ENCODE data around the gene TEX29. TPM values are rescaled to one million over a fixed set of nuclear protein-coding genes. Genes with fewer than 3 reads are reported as not detected.

The TEX29 gene
- total RNA-seq = 0.97 TPM
- long read RNA-seq = 0 reads

DNA sequence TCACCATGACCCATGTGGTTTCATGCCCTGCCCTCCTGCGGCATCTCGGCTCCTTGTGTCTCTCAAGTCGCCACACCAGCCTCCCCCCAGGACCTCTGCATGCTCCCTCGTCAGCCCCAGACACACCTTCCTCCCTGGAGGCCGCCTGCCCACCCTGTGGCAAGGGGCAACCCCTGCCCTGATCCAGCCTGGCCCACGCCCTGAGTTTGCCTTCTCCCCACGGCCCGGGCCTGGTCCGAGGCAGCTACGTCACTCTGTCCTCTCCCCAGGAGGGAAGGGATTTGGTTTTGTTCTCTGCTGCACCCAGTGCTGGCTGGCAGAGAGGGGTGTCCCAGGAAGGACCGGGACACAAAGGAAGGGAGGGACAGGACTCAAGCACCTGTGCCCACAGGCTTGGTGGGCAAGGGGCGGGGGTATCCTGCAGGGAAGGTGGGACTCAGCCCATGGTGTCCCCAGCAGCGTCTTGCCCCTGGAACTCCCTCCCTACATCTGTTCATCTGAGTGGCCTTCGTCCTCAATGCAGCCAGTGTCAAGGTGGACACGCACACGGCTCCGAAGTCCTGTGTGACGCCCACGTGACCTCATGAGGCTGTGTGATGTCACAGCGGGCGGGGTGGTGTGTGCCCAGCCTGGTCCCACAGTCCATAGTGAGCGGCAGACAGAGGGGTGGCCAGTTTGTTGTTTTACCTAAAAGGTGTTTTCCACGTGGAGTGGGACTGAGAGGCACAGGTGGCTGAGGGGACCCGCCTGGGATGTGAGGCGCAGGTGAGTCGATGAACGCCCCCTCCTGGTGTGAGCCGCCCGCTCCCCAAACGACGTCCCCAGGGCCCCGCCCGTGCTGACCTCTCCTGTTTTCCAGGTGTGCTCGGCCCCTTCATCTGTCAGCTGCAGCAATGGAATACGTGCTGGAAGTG is at the start of gene TEX29:
Gene TEX29 (plus strand): TSS at position 645 of the 914 bp plus-strand sequence. CDS start 249 bp downstream, at position 894.
- Histone ChIP-seq H3K27me3 (ENCODE audit: low read depth) (no peaks in the 10 kb centered on the region), H3K27ac (no peak within 1 kb of the TSS), H3K36me3 (peaks cover 8% of the 10 kb centered on the region), H3K4me1 (no peaks in the 10 kb centered on the region), H3K4me3 (no peak within 1 kb of the TSS), H3K9me3 (no peaks in the 10 kb centered on the region)
- no peak for ATAC-seq
- DNase-seq = no peak
- TF ChIP-seq, protein P1, sequence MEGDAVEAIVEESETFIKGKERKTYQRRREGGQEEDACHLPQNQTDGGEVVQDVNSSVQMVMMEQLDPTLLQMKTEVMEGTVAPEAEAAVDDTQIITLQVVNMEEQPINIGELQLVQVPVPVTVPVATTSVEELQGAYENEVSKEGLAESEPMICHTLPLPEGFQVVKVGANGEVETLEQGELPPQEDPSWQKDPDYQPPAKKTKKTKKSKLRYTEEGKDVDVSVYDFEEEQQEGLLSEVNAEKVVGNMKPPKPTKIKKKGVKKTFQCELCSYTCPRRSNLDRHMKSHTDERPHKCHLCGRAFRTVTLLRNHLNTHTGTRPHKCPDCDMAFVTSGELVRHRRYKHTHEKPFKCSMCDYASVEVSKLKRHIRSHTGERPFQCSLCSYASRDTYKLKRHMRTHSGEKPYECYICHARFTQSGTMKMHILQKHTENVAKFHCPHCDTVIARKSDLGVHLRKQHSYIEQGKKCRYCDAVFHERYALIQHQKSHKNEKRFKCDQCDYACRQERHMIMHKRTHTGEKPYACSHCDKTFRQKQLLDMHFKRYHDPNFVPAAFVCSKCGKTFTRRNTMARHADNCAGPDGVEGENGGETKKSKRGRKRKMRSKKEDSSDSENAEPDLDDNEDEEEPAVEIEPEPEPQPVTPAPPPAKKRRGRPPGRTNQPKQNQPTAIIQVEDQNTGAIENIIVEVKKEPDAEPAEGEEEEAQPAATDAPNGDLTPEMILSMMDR (IDR thresholded peaks at IDR 0.05) = no peak
- intact Hi-C loops (cut with DNase I) = no loop called here

DNA sequence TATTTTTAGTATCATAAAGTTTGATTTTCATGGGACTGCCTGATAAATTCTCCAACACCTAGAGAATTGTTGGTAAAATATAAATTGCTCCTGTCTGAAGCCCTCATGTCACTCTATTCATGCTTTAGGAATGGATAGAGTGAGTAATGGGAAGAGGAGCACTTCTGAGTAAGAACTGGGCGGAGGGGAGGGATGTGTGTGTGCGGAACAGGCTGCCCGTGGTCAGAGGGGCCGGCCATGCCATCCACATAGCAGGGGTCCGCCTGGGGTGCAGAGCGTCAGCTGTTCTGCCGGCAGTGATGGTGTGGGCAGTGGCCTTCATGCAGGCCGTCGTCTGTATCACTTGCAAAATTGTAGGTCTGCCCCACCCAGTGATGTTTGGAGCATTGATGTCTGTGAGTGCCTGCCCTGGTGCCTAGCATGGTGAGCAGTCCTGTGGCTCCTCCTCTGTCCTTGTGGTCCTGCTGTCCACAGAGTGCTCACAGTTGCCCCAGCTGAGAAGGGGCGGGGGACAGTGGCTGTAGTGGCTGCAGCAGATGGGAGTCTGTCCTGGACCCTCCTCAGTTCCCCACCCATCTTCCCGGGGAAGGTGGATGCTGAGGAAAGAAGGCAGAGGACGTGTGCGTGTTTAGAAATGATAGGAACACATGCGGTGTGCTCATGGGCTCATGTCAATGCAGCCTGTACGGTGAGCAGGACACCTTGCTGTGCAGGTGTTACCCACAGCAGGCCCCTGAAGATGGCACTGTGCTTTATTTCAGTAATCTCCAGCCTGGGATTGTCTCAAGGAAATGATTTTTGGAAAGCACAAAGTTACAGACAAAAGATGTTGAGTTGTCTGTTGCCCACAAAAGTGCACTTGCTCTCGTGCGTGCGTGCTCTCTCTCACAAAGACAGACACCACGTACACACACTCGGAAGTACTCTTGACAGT is 49.4 kb upstream of the TEX29 start:
- intact Hi-C loops (cut with DNase I) = no loop called here
- Histone ChIP-seq H3K4me3 (no peak overlapping the region), H3K27ac (no peak overlapping the region), H3K36me3 (peaks cover 85% of the 10 kb centered on the region), H3K27me3 (ENCODE audit: low read depth) (no peaks in the 10 kb centered on the region), H3K9me3 (no peaks in the 10 kb centered on the region), H3K4me1 (peaks cover 4% of the 10 kb centered on the region)
- no peak for DNase-seq
- TF ChIP-seq, protein P1 (IDR thresholded peaks at IDR 0.05) = no peak
- no peak for ATAC-seq

GRCh38 chr13:111272117-111272516 is 48.3 kb upstream of the TEX29 start:
- TF ChIP-seq, protein P1 (IDR thresholded peaks at IDR 0.05) = no peak
- H3K4me3 ChIP-seq = no peak overlapping the region
- H3K9me3 ChIP-seq = no peaks in the 10 kb centered on the region
- intact Hi-C loops (cut with DNase I) = no loop called here
- H3K27ac ChIP-seq = no peak overlapping the region
- H3K36me3 ChIP-seq = peaks cover 96% of the 10 kb centered on the region
- H3K27me3 ChIP-seq (ENCODE audit: low read depth) = no peaks in the 10 kb centered on the region
- ATAC-seq (no peak), DNase-seq (no peak)
- H3K4me1 ChIP-seq = peaks cover 4% of the 10 kb centered on the region

- TF ChIP-seq, protein P1 (IDR thresholded peaks at IDR 0.05) = no peak
- Histone ChIP-seq H3K4me3 (no peak overlapping the region), H3K27me3 (ENCODE audit: low read depth) (no peaks in the 10 kb centered on the region), H3K9me3 (no peaks in the 10 kb centered on the region), H3K36me3 (peaks cover 97% of the 10 kb centered on the region), H3K4me1 (no peaks in the 10 kb centered on the region), H3K27ac (no peak overlapping the region)
- intact Hi-C loops (cut with DNase I) = no loop called here
- ATAC-seq (no peak), DNase-seq (no peak)
Measured at GRCh38 chr13:111275382-111275781, 45.1 kb upstream of the TEX29 start.

DNA sequence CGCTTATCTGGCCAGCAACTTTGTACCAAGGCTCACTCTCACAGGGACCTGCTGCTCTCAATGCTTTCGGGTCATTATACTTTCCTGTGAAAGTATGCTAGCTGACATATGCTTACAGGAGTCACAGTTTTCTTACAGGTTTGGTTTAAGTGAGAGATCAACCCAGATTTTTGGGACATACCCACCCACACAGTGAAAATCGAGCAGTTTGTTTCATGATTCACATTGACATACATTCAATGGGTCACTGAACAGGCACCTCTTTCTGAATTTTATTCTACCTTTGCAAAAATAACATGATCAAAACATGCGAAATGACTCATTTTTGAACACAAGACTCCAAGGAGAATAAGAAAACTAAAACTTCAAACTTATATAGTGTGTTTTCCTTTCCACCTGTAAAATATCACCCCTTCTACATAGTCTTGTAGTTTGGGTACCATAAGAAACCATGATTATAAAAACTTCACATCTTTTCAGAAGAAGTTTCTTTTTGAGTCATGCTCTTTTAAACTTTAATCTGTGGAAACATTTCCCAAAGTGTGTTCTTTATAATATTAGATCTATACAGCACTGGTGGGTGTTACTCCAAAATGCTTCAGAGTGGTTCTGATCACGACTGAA is 44.3 kb upstream of the TEX29 start:
- DNase-seq (no peak), ATAC-seq (no peak)
- intact Hi-C loops (cut with DNase I) = no loop called here
- no peaks in the 10 kb centered on the region for H3K9me3 ChIP-seq
- no peaks in the 10 kb centered on the region for H3K27me3 ChIP-seq (ENCODE audit: low read depth)
- TF ChIP-seq, protein P1 (IDR thresholded peaks at IDR 0.05) = no peak
- H3K36me3 ChIP-seq = peaks cover 97% of the 10 kb centered on the region
- H3K4me3 ChIP-seq = no peak overlapping the region
- H3K4me1 ChIP-seq = no peaks in the 10 kb centered on the region
- H3K27ac ChIP-seq = no peak overlapping the region
